ENCODE results near the gene MUC22. TPM values are rescaled to one million over a fixed set of nuclear protein-coding genes. Genes with fewer than 3 reads are reported as not detected.

The MUC22 gene
- total and polyA plus RNA-seq, 10 of the 15 experiments (the other 5 are each of a cell fraction or from before 2014, with no cell fraction given), result under 0.01 to 0.09 (median 0.04) TPM; not detected in 4

DNA sequence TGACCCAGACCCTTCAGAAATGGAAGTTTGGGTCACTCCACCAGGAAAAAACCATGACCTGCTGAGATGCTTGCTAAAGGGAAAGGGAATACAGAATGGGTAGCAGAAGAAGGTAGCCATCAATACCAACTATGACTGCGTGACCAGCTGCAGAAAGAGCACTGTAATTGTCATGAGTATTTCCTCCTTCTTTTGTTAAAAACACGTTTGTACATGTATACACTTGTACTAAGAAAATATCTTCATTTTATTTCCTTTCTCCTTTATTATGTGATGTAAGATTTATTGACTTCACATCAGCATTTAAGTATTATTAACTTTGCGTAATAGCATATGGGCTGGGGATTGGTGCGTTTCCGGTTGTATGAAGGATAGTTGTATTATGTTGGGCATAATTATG lies 39.3 kb upstream of the MUC22 start:
- Histone ChIP-seq H3K36me3 (ENCODE audit: control insufficient read depth in 2 of 2, insufficient read depth in 2 of 2, low read length in 1 of 2) (no peaks in the 10 kb centered on the region), H3K79me2 (ENCODE audit: control insufficient read depth, insufficient read depth, low read length) (no peaks in the 10 kb centered on the region), H3K9ac (ENCODE audit: control insufficient read depth, insufficient read depth, low read length) (no peak overlapping the region), H3K9me3 (replicated peaks; ENCODE audit: control insufficient read depth, insufficient read depth, low read length) (no peaks in the 10 kb centered on the region), H3K4me2 (ENCODE audit: control insufficient read depth, insufficient read depth) (no peak overlapping the region), H3K27ac (ENCODE audit: control insufficient read depth, insufficient read depth) (no peak overlapping the region), H4K20me1 (ENCODE audit: control insufficient read depth, insufficient read depth) (no peaks in the 10 kb centered on the region), H3K4me3 (no peak overlapping the region), H3K4me1 (ENCODE audit: control insufficient read depth, insufficient read depth, low read length) (no peaks in the 10 kb centered on the region), H2AFZ (ENCODE audit: control insufficient read depth, low read depth, low read length) (no peak overlapping the region), H3K27me3 (replicated peaks in 1 of 2; ENCODE audit: control insufficient read depth in 2 of 2, insufficient read depth in 2 of 2, low read length in 1 of 2) (no peaks in the 10 kb centered on the region; a peak in 1 of 4 replicates)
- ChIA-PET POLR2A (no interaction called here), RAD21 (ENCODE audit: unreplicated experiment) (no interaction called here), SMC1A (ENCODE audit: uncharacterized antibody, unreplicated experiment) (no interaction called here), CTCF (no interaction called here)
- in situ Hi-C loops (cut with MboI) (no loop called here), intact Hi-C loops (cut with micrococcal nuclease; ENCODE audit: unreplicated experiment) (no loop called here)
- ATAC-seq (no peak), DNase-seq (ENCODE audit: low read depth, low spot score) (no peak), FAIRE-seq (no peak)
- WGBS (ENCODE audit: insufficient coverage, insufficient replicate concordance, low lambda C conversion rate, missing lambda C conversion rate), result 67% methylated on average over 5 of the region's 5 CpGs
- no TSS peak for BruUV-seq (replicated peaks)
- no peak for TF ChIP-seq HDAC6 (IDR thresholded peaks at IDR 0.05; ENCODE audit: unreplicated experiment)
- TF ChIP-seq, protein P1, sequence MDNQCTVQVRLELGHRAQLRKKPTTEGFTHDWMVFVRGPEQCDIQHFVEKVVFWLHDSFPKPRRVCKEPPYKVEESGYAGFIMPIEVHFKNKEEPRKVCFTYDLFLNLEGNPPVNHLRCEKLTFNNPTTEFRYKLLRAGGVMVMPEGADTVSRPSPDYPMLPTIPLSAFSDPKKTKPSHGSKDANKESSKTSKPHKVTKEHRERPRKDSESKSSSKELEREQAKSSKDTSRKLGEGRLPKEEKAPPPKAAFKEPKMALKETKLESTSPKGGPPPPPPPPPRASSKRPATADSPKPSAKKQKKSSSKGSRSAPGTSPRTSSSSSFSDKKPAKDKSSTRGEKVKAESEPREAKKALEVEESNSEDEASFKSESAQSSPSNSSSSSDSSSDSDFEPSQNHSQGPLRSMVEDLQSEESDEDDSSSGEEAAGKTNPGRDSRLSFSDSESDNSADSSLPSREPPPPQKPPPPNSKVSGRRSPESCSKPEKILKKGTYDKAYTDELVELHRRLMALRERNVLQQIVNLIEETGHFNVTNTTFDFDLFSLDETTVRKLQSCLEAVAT (IDR thresholded peaks at IDR 0.05), result no peak
- TF ChIP-seq, protein P2, sequence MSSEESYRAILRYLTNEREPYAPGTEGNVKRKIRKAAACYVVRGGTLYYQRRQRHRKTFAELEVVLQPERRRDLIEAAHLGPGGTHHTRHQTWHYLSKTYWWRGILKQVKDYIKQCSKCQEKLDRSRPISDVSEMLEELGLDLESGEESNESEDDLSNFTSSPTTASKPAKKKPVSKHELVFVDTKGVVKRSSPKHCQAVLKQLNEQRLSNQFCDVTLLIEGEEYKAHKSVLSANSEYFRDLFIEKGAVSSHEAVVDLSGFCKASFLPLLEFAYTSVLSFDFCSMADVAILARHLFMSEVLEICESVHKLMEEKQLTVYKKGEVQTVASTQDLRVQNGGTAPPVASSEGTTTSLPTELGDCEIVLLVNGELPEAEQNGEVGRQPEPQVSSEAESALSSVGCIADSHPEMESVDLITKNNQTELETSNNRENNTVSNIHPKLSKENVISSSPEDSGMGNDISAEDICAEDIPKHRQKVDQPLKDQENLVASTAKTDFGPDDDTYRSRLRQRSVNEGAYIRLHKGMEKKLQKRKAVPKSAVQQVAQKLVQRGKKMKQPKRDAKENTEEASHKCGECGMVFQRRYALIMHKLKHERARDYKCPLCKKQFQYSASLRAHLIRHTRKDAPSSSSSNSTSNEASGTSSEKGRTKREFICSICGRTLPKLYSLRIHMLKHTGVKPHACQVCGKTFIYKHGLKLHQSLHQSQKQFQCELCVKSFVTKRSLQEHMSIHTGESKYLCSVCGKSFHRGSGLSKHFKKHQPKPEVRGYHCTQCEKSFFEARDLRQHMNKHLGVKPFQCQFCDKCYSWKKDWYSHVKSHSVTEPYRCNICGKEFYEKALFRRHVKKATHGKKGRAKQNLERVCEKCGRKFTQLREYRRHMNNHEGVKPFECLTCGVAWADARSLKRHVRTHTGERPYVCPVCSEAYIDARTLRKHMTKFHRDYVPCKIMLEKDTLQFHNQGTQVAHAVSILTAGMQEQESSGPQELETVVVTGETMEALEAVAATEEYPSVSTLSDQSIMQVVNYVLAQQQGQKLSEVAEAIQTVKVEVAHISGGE (CRISPR knock-in tag; IDR thresholded peaks at IDR 0.05), result no peak
- TF ChIP-seq MEF2A (IDR thresholded peaks at IDR 0.05; ENCODE audit: insufficient read depth, low read depth, low read length), result no peak
- TF ChIP-seq PML (IDR thresholded peaks at IDR 0.05; ENCODE audit: low read length), result no peak
- TF ChIP-seq NFIC (IDR thresholded peaks at IDR 0.05; ENCODE audit: low read depth, low read length), result no peak
- TF ChIP-seq, protein P3, sequence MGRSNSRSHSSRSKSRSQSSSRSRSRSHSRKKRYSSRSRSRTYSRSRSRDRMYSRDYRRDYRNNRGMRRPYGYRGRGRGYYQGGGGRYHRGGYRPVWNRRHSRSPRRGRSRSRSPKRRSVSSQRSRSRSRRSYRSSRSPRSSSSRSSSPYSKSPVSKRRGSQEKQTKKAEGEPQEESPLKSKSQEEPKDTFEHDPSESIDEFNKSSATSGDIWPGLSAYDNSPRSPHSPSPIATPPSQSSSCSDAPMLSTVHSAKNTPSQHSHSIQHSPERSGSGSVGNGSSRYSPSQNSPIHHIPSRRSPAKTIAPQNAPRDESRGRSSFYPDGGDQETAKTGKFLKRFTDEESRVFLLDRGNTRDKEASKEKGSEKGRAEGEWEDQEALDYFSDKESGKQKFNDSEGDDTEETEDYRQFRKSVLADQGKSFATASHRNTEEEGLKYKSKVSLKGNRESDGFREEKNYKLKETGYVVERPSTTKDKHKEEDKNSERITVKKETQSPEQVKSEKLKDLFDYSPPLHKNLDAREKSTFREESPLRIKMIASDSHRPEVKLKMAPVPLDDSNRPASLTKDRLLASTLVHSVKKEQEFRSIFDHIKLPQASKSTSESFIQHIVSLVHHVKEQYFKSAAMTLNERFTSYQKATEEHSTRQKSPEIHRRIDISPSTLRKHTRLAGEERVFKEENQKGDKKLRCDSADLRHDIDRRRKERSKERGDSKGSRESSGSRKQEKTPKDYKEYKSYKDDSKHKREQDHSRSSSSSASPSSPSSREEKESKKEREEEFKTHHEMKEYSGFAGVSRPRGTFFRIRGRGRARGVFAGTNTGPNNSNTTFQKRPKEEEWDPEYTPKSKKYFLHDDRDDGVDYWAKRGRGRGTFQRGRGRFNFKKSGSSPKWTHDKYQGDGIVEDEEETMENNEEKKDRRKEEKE (IDR thresholded peaks at IDR 0.05), result no peak
- TF ChIP-seq EZH2 (IDR thresholded peaks at IDR 0.05; ENCODE audit: borderline replicate concordance, control insufficient read depth, low read depth, low read length), result no peak
- TF ChIP-seq, protein P4, sequence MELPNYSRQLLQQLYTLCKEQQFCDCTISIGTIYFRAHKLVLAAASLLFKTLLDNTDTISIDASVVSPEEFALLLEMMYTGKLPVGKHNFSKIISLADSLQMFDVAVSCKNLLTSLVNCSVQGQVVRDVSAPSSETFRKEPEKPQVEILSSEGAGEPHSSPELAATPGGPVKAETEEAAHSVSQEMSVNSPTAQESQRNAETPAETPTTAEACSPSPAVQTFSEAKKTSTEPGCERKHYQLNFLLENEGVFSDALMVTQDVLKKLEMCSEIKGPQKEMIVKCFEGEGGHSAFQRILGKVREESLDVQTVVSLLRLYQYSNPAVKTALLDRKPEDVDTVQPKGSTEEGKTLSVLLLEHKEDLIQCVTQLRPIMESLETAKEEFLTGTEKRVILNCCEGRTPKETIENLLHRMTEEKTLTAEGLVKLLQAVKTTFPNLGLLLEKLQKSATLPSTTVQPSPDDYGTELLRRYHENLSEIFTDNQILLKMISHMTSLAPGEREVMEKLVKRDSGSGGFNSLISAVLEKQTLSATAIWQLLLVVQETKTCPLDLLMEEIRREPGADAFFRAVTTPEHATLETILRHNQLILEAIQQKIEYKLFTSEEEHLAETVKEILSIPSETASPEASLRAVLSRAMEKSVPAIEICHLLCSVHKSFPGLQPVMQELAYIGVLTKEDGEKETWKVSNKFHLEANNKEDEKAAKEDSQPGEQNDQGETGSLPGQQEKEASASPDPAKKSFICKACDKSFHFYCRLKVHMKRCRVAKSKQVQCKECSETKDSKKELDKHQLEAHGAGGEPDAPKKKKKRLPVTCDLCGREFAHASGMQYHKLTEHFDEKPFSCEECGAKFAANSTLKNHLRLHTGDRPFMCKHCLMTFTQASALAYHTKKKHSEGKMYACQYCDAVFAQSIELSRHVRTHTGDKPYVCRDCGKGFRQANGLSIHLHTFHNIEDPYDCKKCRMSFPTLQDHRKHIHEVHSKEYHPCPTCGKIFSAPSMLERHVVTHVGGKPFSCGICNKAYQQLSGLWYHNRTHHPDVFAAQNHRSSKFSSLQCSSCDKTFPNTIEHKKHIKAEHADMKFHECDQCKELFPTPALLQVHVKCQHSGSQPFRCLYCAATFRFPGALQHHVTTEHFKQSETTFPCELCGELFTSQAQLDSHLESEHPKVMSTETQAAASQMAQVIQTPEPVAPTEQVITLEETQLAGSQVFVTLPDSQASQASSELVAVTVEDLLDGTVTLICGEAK (IDR thresholded peaks at IDR 0.05; ENCODE audit: borderline replicate concordance), result no peak
- no peak for TF ChIP-seq ZNF384 (IDR thresholded peaks at IDR 0.05; ENCODE audit: borderline replicate concordance, low read depth, low read length)

All from GM12878 (cell line).